Measurements from ENCODE around the gene PREB.

PREB gene

GRCh38 chr2:27095427-27095744, 39.0 kb downstream of the PREB start:
- DNase-seq, result no peak

- DNase-seq, result no peak
These were observed 40.0 kb downstream of the PREB start for GRCh38 chr2:27094353-27094984.

- no peak for DNase-seq
These were observed 40.7 kb downstream of the PREB start for GRCh38 chr2:27093430-27094352.

- no peak for DNase-seq
These were observed 41.6 kb downstream of the PREB start for GRCh38 chr2:27092696-27093429.

GRCh38 chr2:27091746-27092695, 42.4 kb downstream of the PREB start:
- no peak for DNase-seq

GRCh38 chr2:27089111-27089954, 45.1 kb downstream of the PREB start:
- no peak for DNase-seq

GRCh38 chr2:27088634-27089033, 45.8 kb downstream of the PREB start:
- DNase-seq, result no peak

GRCh38 chr2:27087823-27088410, 46.5 kb downstream of the PREB start:
- DNase-seq, result no peak

GRCh38 chr2:27086724-27087593, 47.5 kb downstream of the PREB start, which contains the start of gene KHK:
TSS of gene KHK (plus strand) at chr2:27086772. CDS start at chr2:27087260, 488 bp downstream.
- DNase-seq, result no peak

GRCh38 chr2:27086090-27086723, 48.2 kb downstream of the PREB start:
- peak; percentile 97 for DNase-seq

- no peak for DNase-seq
These were observed 48.8 kb downstream of the PREB start for GRCh38 chr2:27085673-27086089.

GRCh38 chr2:27085062-27085672, 49.3 kb downstream of the PREB start:
- DNase-seq, result no peak

- no peak for DNase-seq
These were observed 50.0 kb downstream of the PREB start for GRCh38 chr2:27084297-27085061.

GRCh38 chr2:27083410-27084296, 50.8 kb downstream of the PREB start:
- DNase-seq, result no peak

- no peak for DNase-seq
These were observed 51.5 kb downstream of the PREB start for GRCh38 chr2:27082773-27083409.

GRCh38 chr2:27081984-27082772, 52.3 kb downstream of the PREB start:
- DNase-seq, result no peak
